ENCODE data around the gene SH3GL1. TPM values are rescaled to one million over a fixed set of nuclear protein-coding genes. Genes with fewer than 3 reads are reported as not detected.

SH3GL1 gene
- total and polyA plus RNA-seq, 9 of the 15 experiments (the other 6 are each of a cell fraction or from before 2014, with no cell fraction given), result 1.7 to 75.3 (median 25.7) TPM

GRCh38 chr19:4361152-4362046 lies 38.9 kb downstream of the SH3GL1 start:
- H3K36me3 ChIP-seq (ENCODE audit: control insufficient read depth, insufficient read depth, low read length), result peaks cover 85% of the 10 kb centered on the region; the same call in 2 of the 3 replicates
- no peaks in the 10 kb centered on the region for H3K9me3 ChIP-seq (replicated peaks; ENCODE audit: control insufficient read depth, insufficient read depth, low read depth, low read length)
- H3K27me3 ChIP-seq (ENCODE audit: control insufficient read depth in 2 of 2, insufficient read depth in 2 of 2, low read length in 2 of 2), result no peaks in the 10 kb centered on the region
- no peak overlapping the region for H3K4me3 ChIP-seq
- H3K4me1 ChIP-seq (replicated peaks in 1 of 2; ENCODE audit: control insufficient read depth in 2 of 2, insufficient read depth in 2 of 2, low read length in 2 of 2), result peaks cover 0 to 82% of the 10 kb centered on the region in 2 experiments; a peak in 2 of 5 replicates
- no peak for ATAC-seq
- ChIA-PET POLR2A (interaction anchor here (0.5 to 4.8 kb wide), 9 partner anchors 9 to 153 kb away, joined by 3 to 29 read pairs (median 4); partner anchors contain the start of genes MPND and YJU2), CTCF (ENCODE audit: low intra/inter-chr PET ratio) (no interaction called here)
- in situ Hi-C loops (cut with MboI) (no loop called here), intact Hi-C loops (cut with micrococcal nuclease) (no loop called here)
- H3K4me2 ChIP-seq (ENCODE audit: insufficient read depth, low read length), result no peak overlapping the region
- DNase-seq (ENCODE audit: extremely low read depth in 1 of 4, low spot score in 3 of 4), result peak in 2 of 4 experiments; percentile 54 to 58
- FAIRE-seq, result no peak
- no peaks in the 10 kb centered on the region; the same call in 2 of the 3 replicates for H3K79me2 ChIP-seq (ENCODE audit: control insufficient read depth, insufficient read depth, low read length)
- H4K20me1 ChIP-seq (replicated peaks; ENCODE audit: control insufficient read depth, insufficient read depth, low read length), result 0 out of 2 replicates have a peak, but pooled peaks cover 4% of the 10 kb centered on the region
- BruUV-seq (replicated peaks), result no TSS peak
- H3K27ac ChIP-seq (ENCODE audit: extremely low read depth, low read depth, low read length), result no peak overlapping the region
- H3K9ac ChIP-seq (ENCODE audit: insufficient read depth in 1 of 2, low read depth in 2 of 2, low read length in 2 of 2), result peak overlapping the region in 1 of 2 experiments; percentile 52; a peak in 1 of 4 replicates
- 87% methylated on average over 29 of the region's 50 CpGs for WGBS (ENCODE audit: insufficient coverage, low coverage, missing lambda C conversion rate)
- no peak overlapping the region for H2AFZ ChIP-seq (ENCODE audit: low read depth, low read length)
- H3K9me1 ChIP-seq (ENCODE audit: control insufficient read depth, insufficient read depth, low read length), result no peaks in the 10 kb centered on the region
- TF ChIP-seq POLR2H (tag; IDR thresholded peaks at IDR 0.05; ENCODE audit: low read depth) (no peak), ZNF12 (CRISPR knock-in tag; IDR thresholded peaks at IDR 0.05) (no peak), ZNF639 (CRISPR knock-in tag; conservative IDR thresholded peaks at IDR 0.05 in 1 of 2, IDR thresholded peaks at IDR 0.05 in 1 of 2) (no peak), AFF1 (IDR thresholded peaks at IDR 0.05; ENCODE audit: low read depth in 1 of 2, partially characterized antibody in 2 of 2) (no peak), TFAP4 (CRISPR knock-in tag; IDR thresholded peaks at IDR 0.05; ENCODE audit: borderline replicate concordance) (peak; percentile 28; the same call in 1 of the 2 replicates), RAD51 (IDR thresholded peaks at IDR 0.05; ENCODE audit: borderline replicate concordance, low read depth) (no peak), ZKSCAN3 (CRISPR knock-in tag; IDR thresholded peaks at IDR 0.05) (no peak), E2F6 (IDR thresholded peaks at IDR 0.05; ENCODE audit: borderline replicate concordance in 1 of 2, extremely low read depth in 1 of 2, insufficient read depth in 1 of 2, insufficient read length in 1 of 2, low read depth in 1 of 2, low read length in 1 of 2, poor library complexity in 1 of 2, severe bottlenecking in 1 of 2) (peak; percentile 27 to 51)

All from K562 (cell line).